Brain pericyte (primary cell): ENCODE results near the gene GALNT5.
"Not testable (repeated sequence)": the region's sequence is repeated elsewhere in the genome, so short reads cannot be mapped to it uniquely, and the experiment has no call there.

ENCODE experiments used
- DNase-seq: peaks from one replicate; pipeline ENCODE4 v3.0.0-alpha.2; 2012; ENCODE audit warnings: low read depth, low spot score

GALNT5 gene

GRCh38 chr2:157326698-157327097, 69.2 kb downstream of the GALNT5 start:
- no peak for DNase-seq

GRCh38 chr2:157327200-157327599, 69.7 kb downstream of the GALNT5 start:
- no peak for DNase-seq

GRCh38 chr2:157327621-157328500, 70.4 kb downstream of the GALNT5 start:
- DNase-seq: peak; percentile 53

- no peak for DNase-seq
These were observed 72.0 kb downstream of the GALNT5 start for GRCh38 chr2:157329524-157329923.

GRCh38 chr2:157333304-157334047, 76.0 kb downstream of the GALNT5 start:
- no peak for DNase-seq

- DNase-seq: no peak
These were observed 76.8 kb downstream of the GALNT5 start for GRCh38 chr2:157334335-157334734.

GRCh38 chr2:157334797-157335196, 77.3 kb downstream of the GALNT5 start:
- DNase-seq: no peak

GRCh38 chr2:157336137-157337010, 78.9 kb downstream of the GALNT5 start:
- no peak for DNase-seq

GRCh38 chr2:157337978-157338377, 80.5 kb downstream of the GALNT5 start:
- DNase-seq: no peak

- no peak for DNase-seq
These were observed 82.6 kb downstream of the GALNT5 start for GRCh38 chr2:157339965-157340655.

- DNase-seq: not testable (repeated sequence)
These were observed 83.9 kb downstream of the GALNT5 start for GRCh38 chr2:157341381-157341780.

- DNase-seq: no peak
These were observed 88.3 kb downstream of the GALNT5 start for GRCh38 chr2:157345647-157346389.

- DNase-seq: no peak
These were observed 90.9 kb downstream of the GALNT5 start for GRCh38 chr2:157348291-157348921.

GRCh38 chr2:157349949-157350515, 92.5 kb downstream of the GALNT5 start:
- DNase-seq: no peak

- DNase-seq: no peak
These were observed 98.1 kb downstream of the GALNT5 start for GRCh38 chr2:157355618-157356017.

- DNase-seq: no peak
These were observed 102.1 kb downstream of the GALNT5 start for GRCh38 chr2:157359628-157360027.

GRCh38 chr2:157361526-157361925, 104.0 kb downstream of the GALNT5 start:
- DNase-seq: no peak

GRCh38 chr2:157362627-157363026, 105.1 kb downstream of the GALNT5 start:
- no peak for DNase-seq

- DNase-seq: no peak
These were observed 106.2 kb downstream of the GALNT5 start for GRCh38 chr2:157363612-157364101.
